Measurements from ENCODE around the gene BCAS3. TPM values are rescaled to one million over a fixed set of nuclear protein-coding genes. Genes with fewer than 3 reads are reported as not detected.

BCAS3 gene
- total and polyA plus RNA-seq, 4 donors = 5.8 to 24.6 (median 10.1) TPM

DNA sequence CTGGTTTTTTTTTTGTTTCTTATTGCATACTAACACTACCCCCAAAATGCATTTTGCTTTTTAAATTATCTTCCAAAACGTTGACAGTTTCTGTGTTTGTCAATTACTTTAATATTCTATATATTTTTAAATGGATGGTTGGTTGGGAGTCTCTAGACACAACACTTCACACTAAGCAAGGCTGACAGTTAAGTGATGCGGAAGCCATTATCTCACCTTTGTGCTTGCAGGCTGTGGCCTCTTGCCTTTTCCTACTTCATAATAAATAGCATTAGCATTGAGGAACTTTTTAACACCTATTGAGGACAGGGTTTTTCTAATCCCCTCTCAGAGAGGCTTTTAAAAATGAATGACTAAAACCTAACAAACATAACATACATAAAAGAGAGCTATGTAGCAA lies 441.2 kb downstream of the BCAS3 start:
- WGBS = 79% methylated on average over 2 of the region's 2 CpGs
- Histone ChIP-seq H3K36me3 (ENCODE audit: control insufficient read depth in 4 of 4, insufficient read depth in 3 of 4, low read depth in 1 of 4, low read length in 3 of 4) (no peaks in the 10 kb centered on the region), H3K9me3 (ENCODE audit: control insufficient read depth in 4 of 4, low read length in 3 of 4) (peaks cover 0 to 3% (median 1%) of the 10 kb centered on the region in 4 donors), H3K27me3 (ENCODE audit: control insufficient read depth in 4 of 4, insufficient read depth in 4 of 4, low read length in 3 of 4) (no peaks in the 10 kb centered on the region), H3K27ac (ENCODE audit: low read depth in 1 of 2, low read length in 2 of 2) (no peak overlapping the region), H3K4me3 (ENCODE audit: low read depth in 1 of 3, low read length in 3 of 3) (no peak overlapping the region), H3K9ac (ENCODE audit: low read depth in 1 of 2, low read length in 2 of 2) (no peak overlapping the region), H3K4me1 (ENCODE audit: control insufficient read depth in 4 of 4, insufficient read depth in 4 of 4, low read length in 3 of 4) (no peaks in the 10 kb centered on the region)
- TF ChIP-seq YY1 (IDR thresholded peaks at IDR 0.05) (no peak), FOXA1 (IDR thresholded peaks at IDR 0.05) (no peak), FOXA2 (IDR thresholded peaks at IDR 0.05) (no peak), RAD21 (IDR thresholded peaks at IDR 0.05) (no peak), HNF4G (IDR thresholded peaks at IDR 0.05) (no peak), TAF1 (conservative IDR thresholded peaks at IDR 0.05) (no peak), NR2F2 (IDR thresholded peaks at IDR 0.05) (no peak), JUND (IDR thresholded peaks at IDR 0.05) (no peak), SP1 (IDR thresholded peaks at IDR 0.05) (no peak), GABPA (IDR thresholded peaks at IDR 0.05 in 1 of 2, conservative IDR thresholded peaks at IDR 0.05 in 1 of 2) (no peak), HNF4A (conservative IDR thresholded peaks at IDR 0.05) (no peak), EGR1 (IDR thresholded peaks at IDR 0.05; ENCODE audit: low read depth in 2 of 2) (no peak), RXRA (IDR thresholded peaks at IDR 0.05) (no peak)
- TF ChIP-seq, protein P1, sequence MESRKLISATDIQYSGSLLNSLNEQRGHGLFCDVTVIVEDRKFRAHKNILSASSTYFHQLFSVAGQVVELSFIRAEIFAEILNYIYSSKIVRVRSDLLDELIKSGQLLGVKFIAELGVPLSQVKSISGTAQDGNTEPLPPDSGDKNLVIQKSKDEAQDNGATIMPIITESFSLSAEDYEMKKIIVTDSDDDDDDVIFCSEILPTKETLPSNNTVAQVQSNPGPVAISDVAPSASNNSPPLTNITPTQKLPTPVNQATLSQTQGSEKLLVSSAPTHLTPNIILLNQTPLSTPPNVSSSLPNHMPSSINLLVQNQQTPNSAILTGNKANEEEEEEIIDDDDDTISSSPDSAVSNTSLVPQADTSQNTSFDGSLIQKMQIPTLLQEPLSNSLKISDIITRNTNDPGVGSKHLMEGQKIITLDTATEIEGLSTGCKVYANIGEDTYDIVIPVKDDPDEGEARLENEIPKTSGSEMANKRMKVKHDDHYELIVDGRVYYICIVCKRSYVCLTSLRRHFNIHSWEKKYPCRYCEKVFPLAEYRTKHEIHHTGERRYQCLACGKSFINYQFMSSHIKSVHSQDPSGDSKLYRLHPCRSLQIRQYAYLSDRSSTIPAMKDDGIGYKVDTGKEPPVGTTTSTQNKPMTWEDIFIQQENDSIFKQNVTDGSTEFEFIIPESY (IDR thresholded peaks at IDR 0.05) = no peak
- TF ChIP-seq, protein P2, sequence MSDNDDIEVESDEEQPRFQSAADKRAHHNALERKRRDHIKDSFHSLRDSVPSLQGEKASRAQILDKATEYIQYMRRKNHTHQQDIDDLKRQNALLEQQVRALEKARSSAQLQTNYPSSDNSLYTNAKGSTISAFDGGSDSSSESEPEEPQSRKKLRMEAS (IDR thresholded peaks at IDR 0.05) = no peak
- TF ChIP-seq, protein P3, sequence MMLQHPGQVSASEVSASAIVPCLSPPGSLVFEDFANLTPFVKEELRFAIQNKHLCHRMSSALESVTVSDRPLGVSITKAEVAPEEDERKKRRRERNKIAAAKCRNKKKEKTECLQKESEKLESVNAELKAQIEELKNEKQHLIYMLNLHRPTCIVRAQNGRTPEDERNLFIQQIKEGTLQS (IDR thresholded peaks at IDR 0.05) = no peak
- DNase-seq (ENCODE audit: low spot score) = no peak

DNA sequence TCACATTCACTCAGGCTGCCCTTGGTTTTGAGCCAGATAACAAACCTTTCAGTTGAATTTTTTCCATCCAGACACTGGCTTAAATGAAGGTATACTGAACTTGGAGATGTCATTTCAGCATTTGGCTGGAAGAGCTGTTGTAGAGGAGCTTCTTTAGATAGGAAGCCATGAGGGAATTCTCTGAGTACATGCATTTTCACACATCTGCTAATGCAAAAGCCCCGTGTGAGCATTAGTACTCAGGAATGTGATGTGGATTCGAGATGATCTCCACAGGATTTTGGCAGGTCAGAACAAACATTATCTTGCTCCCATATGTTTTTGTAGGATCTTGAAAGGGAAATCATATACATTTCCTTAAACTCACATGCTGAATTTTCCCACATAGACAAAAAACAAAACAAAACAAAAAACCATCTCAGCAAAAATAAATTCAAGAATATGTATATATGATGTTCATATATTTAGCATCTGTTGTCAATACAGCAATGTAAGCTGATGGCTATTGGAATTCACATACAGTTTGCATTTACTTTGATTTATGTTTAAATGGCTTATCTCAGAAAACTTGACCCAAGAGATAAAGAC lies 444.8 kb downstream of the BCAS3 start:
- WGBS = 61% methylated on average over 2 of the region's 2 CpGs
- DNase-seq (ENCODE audit: low spot score) = no peak
- no peaks in the 10 kb centered on the region for H3K9me3 ChIP-seq (ENCODE audit: control insufficient read depth in 4 of 4, low read length in 3 of 4)
- H3K27ac ChIP-seq (ENCODE audit: low read depth in 1 of 2, low read length in 2 of 2) = no peak overlapping the region
- H3K27me3 ChIP-seq (ENCODE audit: control insufficient read depth in 4 of 4, insufficient read depth in 4 of 4, low read length in 3 of 4) = no peaks in the 10 kb centered on the region
- H3K36me3 ChIP-seq (ENCODE audit: control insufficient read depth in 4 of 4, insufficient read depth in 3 of 4, low read depth in 1 of 4, low read length in 3 of 4) = no peaks in the 10 kb centered on the region
- TF ChIP-seq GABPA (IDR thresholded peaks at IDR 0.05 in 1 of 2, conservative IDR thresholded peaks at IDR 0.05 in 1 of 2) (no peak), SP1 (IDR thresholded peaks at IDR 0.05) (no peak), FOXA2 (IDR thresholded peaks at IDR 0.05) (no peak), HNF4G (IDR thresholded peaks at IDR 0.05) (no peak), JUND (IDR thresholded peaks at IDR 0.05) (no peak), HNF4A (conservative IDR thresholded peaks at IDR 0.05) (no peak), EGR1 (IDR thresholded peaks at IDR 0.05; ENCODE audit: low read depth in 2 of 2) (no peak), NR2F2 (IDR thresholded peaks at IDR 0.05) (no peak), RAD21 (IDR thresholded peaks at IDR 0.05) (no peak), FOXA1 (IDR thresholded peaks at IDR 0.05) (no peak)
- TF ChIP-seq, protein P2 (IDR thresholded peaks at IDR 0.05) = no peak
- TF ChIP-seq, protein P4, sequence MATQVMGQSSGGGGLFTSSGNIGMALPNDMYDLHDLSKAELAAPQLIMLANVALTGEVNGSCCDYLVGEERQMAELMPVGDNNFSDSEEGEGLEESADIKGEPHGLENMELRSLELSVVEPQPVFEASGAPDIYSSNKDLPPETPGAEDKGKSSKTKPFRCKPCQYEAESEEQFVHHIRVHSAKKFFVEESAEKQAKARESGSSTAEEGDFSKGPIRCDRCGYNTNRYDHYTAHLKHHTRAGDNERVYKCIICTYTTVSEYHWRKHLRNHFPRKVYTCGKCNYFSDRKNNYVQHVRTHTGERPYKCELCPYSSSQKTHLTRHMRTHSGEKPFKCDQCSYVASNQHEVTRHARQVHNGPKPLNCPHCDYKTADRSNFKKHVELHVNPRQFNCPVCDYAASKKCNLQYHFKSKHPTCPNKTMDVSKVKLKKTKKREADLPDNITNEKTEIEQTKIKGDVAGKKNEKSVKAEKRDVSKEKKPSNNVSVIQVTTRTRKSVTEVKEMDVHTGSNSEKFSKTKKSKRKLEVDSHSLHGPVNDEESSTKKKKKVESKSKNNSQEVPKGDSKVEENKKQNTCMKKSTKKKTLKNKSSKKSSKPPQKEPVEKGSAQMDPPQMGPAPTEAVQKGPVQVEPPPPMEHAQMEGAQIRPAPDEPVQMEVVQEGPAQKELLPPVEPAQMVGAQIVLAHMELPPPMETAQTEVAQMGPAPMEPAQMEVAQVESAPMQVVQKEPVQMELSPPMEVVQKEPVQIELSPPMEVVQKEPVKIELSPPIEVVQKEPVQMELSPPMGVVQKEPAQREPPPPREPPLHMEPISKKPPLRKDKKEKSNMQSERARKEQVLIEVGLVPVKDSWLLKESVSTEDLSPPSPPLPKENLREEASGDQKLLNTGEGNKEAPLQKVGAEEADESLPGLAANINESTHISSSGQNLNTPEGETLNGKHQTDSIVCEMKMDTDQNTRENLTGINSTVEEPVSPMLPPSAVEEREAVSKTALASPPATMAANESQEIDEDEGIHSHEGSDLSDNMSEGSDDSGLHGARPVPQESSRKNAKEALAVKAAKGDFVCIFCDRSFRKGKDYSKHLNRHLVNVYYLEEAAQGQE (IDR thresholded peaks at IDR 0.05) = no peak
- TF ChIP-seq, protein P1 (IDR thresholded peaks at IDR 0.05) = no peak
- no peak overlapping the region for H3K9ac ChIP-seq (ENCODE audit: low read depth in 1 of 2, low read length in 2 of 2)
- H3K4me3 ChIP-seq (ENCODE audit: low read depth in 1 of 3, low read length in 3 of 3) = no peak overlapping the region
- no peaks in the 10 kb centered on the region for H3K4me1 ChIP-seq (ENCODE audit: control insufficient read depth in 4 of 4, insufficient read depth in 4 of 4, low read length in 3 of 4)
